CD14-positive monocyte (primary cell): ENCODE data around the gene TRHDE. TPM values are rescaled to one million over a fixed set of nuclear protein-coding genes. Genes with fewer than 3 reads are reported as not detected.

Source experiments
- DNase-seq, 3 donors: peaks; one replicate each; pipeline ENCODE4 v3.0.0-alpha.2; 2011 to 2022
- H2AFZ ChIP-seq: 2 replicates; pipeline ENCODE4 v1.6.0; 2012; ENCODE audit warnings: mild to moderate bottlenecking, low read depth, low read length, inconsistent platforms; ENCODE audit not compliant: insufficient read depth, poor library complexity, severe bottlenecking
- H3K27ac ChIP-seq, 2 donors: 1 replicate in 1 of 2; 2 replicates in 1 of 2; pipeline ENCODE4 v1.5.1; 2012 to 2013; ENCODE audit warnings: low read length in 2 of 2, control low read depth in 1 of 2, inconsistent platforms in 1 of 2, low read depth in 1 of 2, mild to moderate bottlenecking in 1 of 2
- H3K27me3 ChIP-seq, 2 donors: one replicate each; pipeline versions ENCODE4 v1.6.0 to v1.6.1; 2011 to 2013; ENCODE audit warnings: low read length in 2 of 2; ENCODE audit not compliant: control insufficient read depth in 2 of 2, insufficient read depth in 2 of 2
- H3K36me3 ChIP-seq, 2 donors: replicated peaks in 1 of 2; 1 replicate in 1 of 2; 2 replicates in 1 of 2; pipeline versions ENCODE4 v1.5.1 to v1.6.1; 2012 to 2013; ENCODE audit warnings: low read length in 2 of 2, control low read depth in 1 of 2, inconsistent platforms in 1 of 2, mild to moderate bottlenecking in 1 of 2; ENCODE audit not compliant: insufficient read depth in 2 of 2, control insufficient read depth in 1 of 2
- H3K4me1 ChIP-seq, 2 donors: 1 replicate in 1 of 2; 2 replicates in 1 of 2; pipeline versions ENCODE4 v1.5.1 to v1.6.1; 2012 to 2013; ENCODE audit warnings: low read length in 2 of 2, control low read depth in 1 of 2, inconsistent platforms in 1 of 2, mild to moderate bottlenecking in 1 of 2, moderate library complexity in 1 of 2; ENCODE audit not compliant: insufficient read depth in 2 of 2, control insufficient read depth in 1 of 2
- H3K4me2 ChIP-seq: replicated peaks from 2 replicates; pipeline ENCODE3; 2012; ENCODE audit warnings: low read length, moderate library complexity, mild to moderate bottlenecking; ENCODE audit not compliant: poor library complexity, severe bottlenecking; ENCODE audit errors: extremely low read depth
- H3K4me3 ChIP-seq, 3 experiments: fragments of 200-600 bp in 1 of 3; sonication (generic) in 1 of 3; replicated peaks in 1 of 3; 1 replicate in 2 of 3; 2 replicates in 1 of 3; pipeline ENCODE4 v1.5.1; 2011 to 2013; ENCODE audit warnings: low read length in 3 of 3, mild to moderate bottlenecking in 3 of 3, control low read depth in 2 of 3, low read depth in 2 of 3, inconsistent platforms in 1 of 3, moderate library complexity in 1 of 3
- H3K79me2 ChIP-seq: 2 replicates; pipeline ENCODE4 v1.6.0; 2012; ENCODE audit warnings: mild to moderate bottlenecking, control low read depth, inconsistent platforms, low read length, moderate library complexity; ENCODE audit not compliant: insufficient read depth
- H3K9ac ChIP-seq: 2 replicates; pipeline ENCODE4 v1.6.0; 2017; ENCODE audit warnings: low read length, mild to moderate bottlenecking; ENCODE audit not compliant: insufficient read depth, poor library complexity, severe bottlenecking
- H3K9me3 ChIP-seq, 2 donors: replicated peaks in 1 of 2; 1 replicate in 1 of 2; 2 replicates in 1 of 2; pipeline versions ENCODE4 v1.5.1 to v1.6.1; 2012 to 2013; ENCODE audit warnings: low read length in 2 of 2, control low read depth in 1 of 2; ENCODE audit not compliant: control insufficient read depth in 1 of 2, insufficient read depth in 1 of 2
- H4K20me1 ChIP-seq: 2 replicates; pipeline ENCODE4 v1.6.0; 2012; ENCODE audit warnings: mild to moderate bottlenecking, low read length, control low read depth, moderate library complexity; ENCODE audit not compliant: insufficient read depth
- H3K27ac Mint-ChIP-seq, 7 donors: one replicate each; pipeline ENCODE4 v1.8.0; 2020; ENCODE audit warnings: mild to moderate bottlenecking in 7 of 7, mixed read lengths in 7 of 7, moderate library complexity in 6 of 7, inconsistent platforms in 2 of 7
- H3K27me3 Mint-ChIP-seq, 3 donors: one replicate each; pipeline ENCODE4 v1.8.0; 2021 to 2022; ENCODE audit warnings: low read depth in 3 of 3, mild to moderate bottlenecking in 3 of 3, mixed read lengths in 3 of 3, moderate library complexity in 3 of 3, inconsistent platforms in 1 of 3
- H3K36me3 Mint-ChIP-seq, 2 donors: one replicate each; pipeline ENCODE4 v1.8.0; 2020; ENCODE audit warnings: mixed read lengths in 2 of 2, inconsistent platforms in 1 of 2, mild to moderate bottlenecking in 1 of 2
- H3K4me1 Mint-ChIP-seq: one replicate; pipeline ENCODE4 v1.8.0; 2020; ENCODE audit warnings: mild to moderate bottlenecking, mixed read lengths
- H3K4me3 Mint-ChIP-seq, 2 donors: one replicate each; pipeline ENCODE4 v1.8.0; 2020; ENCODE audit warnings: mild to moderate bottlenecking in 2 of 2, mixed read lengths in 2 of 2, moderate library complexity in 1 of 2
- H3K9me3 Mint-ChIP-seq, 7 donors: one replicate each; pipeline ENCODE4 v1.8.0; 2020 to 2022; ENCODE audit warnings: mixed read lengths in 7 of 7, mild to moderate bottlenecking in 6 of 7, moderate library complexity in 6 of 7, inconsistent platforms in 2 of 7
- CTCF ChIP-seq: fragments of 200-600 bp; IDR thresholded peaks from one replicate; pipeline ENCODE4 v1.8.0; 2022; ENCODE audit warnings: antibody characterized with exemption, mild to moderate bottlenecking
- WGBS: methylation state at CpG from one replicate; pipeline ENCODE4 v1.1.5; 2013; ENCODE audit warnings: missing lambda C conversion rate; ENCODE audit not compliant: insufficient coverage; 5-methylcytosine and 5-hydroxymethylcytosine counted together
- intact Hi-C, 2 donors: fragments of 100-400 bp; cut with micrococcal nuclease; formaldehyde crosslinking; loops; one replicate each; pipeline versions ENCODE4 v1.15.0 to v1.15.1; 2023
- polyA plus RNA-seq, 3 donors: library from polyadenylated mRNA; depleted of rRNA in 1 of 3; unstranded in 2 of 3; stranded (reverse) in 1 of 3; fragments of 300-500 nt in 2 of 3; fragments of >200 nt in 1 of 3; fragmentation: Illumina TruSeq in 2 of 3; gene quantifications; 1 replicate in 2 of 3; 2 replicates in 1 of 3; pipeline ENCODE4 v1.2.3, GENCODE V29; 2012 to 2021

Gene TRHDE
- polyA plus RNA-seq, 3 donors: not detected

- WGBS: 100% methylated on average over 1 of the region's 2 CpGs
- H3K27me3 Mint-ChIP-seq: peaks cover 0 to 2% (median 0%) of the 10 kb centered on the region in 3 donors
- no peak overlapping the region for H3K27ac ChIP-seq
- intact Hi-C loops: no loop called here
- H2AFZ ChIP-seq: no peak overlapping the region
- peaks cover 7 to 10% of the 10 kb centered on the region in 2 donors for H3K9me3 ChIP-seq
- no peak for DNase-seq
- no peak overlapping the region for H3K4me2 ChIP-seq
- no peaks in the 10 kb centered on the region for H3K4me1 ChIP-seq
- H3K27me3 ChIP-seq: no peaks in the 10 kb centered on the region
- TF ChIP-seq CTCF: no peak
- no peak overlapping the region for H3K4me3 Mint-ChIP-seq
- H3K4me3 ChIP-seq: no peak overlapping the region
- H3K9ac ChIP-seq: no peak overlapping the region
- H3K9me3 Mint-ChIP-seq: peaks cover 5 to 12% (median 7%) of the 10 kb centered on the region in 7 donors
- no peaks in the 10 kb centered on the region for H3K36me3 ChIP-seq
- H3K27ac Mint-ChIP-seq: no peak overlapping the region
- no peaks in the 10 kb centered on the region for H3K4me1 Mint-ChIP-seq
- H4K20me1 ChIP-seq: no peaks in the 10 kb centered on the region
- H3K79me2 ChIP-seq: no peaks in the 10 kb centered on the region
- H3K36me3 Mint-ChIP-seq: no peaks in the 10 kb centered on the region
Observed at GRCh38 chr12:72642706-72643105, 370.5 kb downstream of the TRHDE start.

- Histone ChIP-seq H3K79me2 (no peaks in the 10 kb centered on the region), H3K4me1 (no peaks in the 10 kb centered on the region), H3K4me3 (no peak overlapping the region), H3K9ac (no peak overlapping the region), H3K4me2 (no peak overlapping the region), H4K20me1 (no peaks in the 10 kb centered on the region), H3K27me3 (no peaks in the 10 kb centered on the region), H2AFZ (no peak overlapping the region), H3K9me3 (peaks cover 7 to 10% of the 10 kb centered on the region in 2 donors), H3K27ac (no peak overlapping the region), H3K36me3 (no peaks in the 10 kb centered on the region)
- Mint-ChIP-seq H3K27ac (no peak overlapping the region), H3K9me3 (peaks cover 2 to 8% (median 5%) of the 10 kb centered on the region in 7 donors), H3K36me3 (no peaks in the 10 kb centered on the region), H3K4me3 (no peak overlapping the region), H3K27me3 (peaks cover 0 to 2% (median 0%) of the 10 kb centered on the region in 3 donors), H3K4me1 (no peaks in the 10 kb centered on the region)
- intact Hi-C loops: no loop called here
- TF ChIP-seq CTCF: no peak
- no peak for DNase-seq
Observed at GRCh38 chr12:72647139-72647538, 375.0 kb downstream of the TRHDE start.
